HG03175 (cell line): Measurements from ENCODE around the gene PPME1.

Experiments
- ATAC-seq: cut with Tn5 transposase; IDR thresholded peaks from one replicate; pipeline ENCODE4 v1.9.1; 2021; ENCODE audit warnings: mild to moderate bottlenecking, moderate library complexity; ENCODE audit not compliant: unreplicated experiment

PPME1 gene

GRCh38 chr11:74221816-74222215 lies 50.7 kb downstream of the PPME1 start:
- no peak for ATAC-seq

DNA sequence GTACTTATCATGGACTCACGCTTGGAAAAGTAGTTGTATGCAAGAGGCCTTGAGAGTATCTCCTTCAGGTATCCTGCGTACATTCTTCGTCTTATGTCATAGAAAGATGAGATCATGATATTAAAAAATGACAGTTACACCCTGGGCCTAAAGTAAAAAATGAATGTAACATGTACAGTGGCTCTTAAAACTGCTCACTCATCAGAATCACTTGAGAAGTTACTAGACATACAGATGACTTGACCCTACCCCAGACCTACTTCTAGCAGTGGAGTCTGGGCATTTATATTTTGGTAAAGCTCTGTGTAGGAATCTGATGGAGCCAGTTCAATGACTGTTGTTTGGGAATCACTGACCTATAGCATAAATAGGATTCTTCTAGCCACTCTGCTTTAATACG lies 54.5 kb downstream of the PPME1 start:
- no peak for ATAC-seq

GRCh38 chr11:74226907-74227306 lies 55.8 kb downstream of the PPME1 start:
- no peak for ATAC-seq

DNA sequence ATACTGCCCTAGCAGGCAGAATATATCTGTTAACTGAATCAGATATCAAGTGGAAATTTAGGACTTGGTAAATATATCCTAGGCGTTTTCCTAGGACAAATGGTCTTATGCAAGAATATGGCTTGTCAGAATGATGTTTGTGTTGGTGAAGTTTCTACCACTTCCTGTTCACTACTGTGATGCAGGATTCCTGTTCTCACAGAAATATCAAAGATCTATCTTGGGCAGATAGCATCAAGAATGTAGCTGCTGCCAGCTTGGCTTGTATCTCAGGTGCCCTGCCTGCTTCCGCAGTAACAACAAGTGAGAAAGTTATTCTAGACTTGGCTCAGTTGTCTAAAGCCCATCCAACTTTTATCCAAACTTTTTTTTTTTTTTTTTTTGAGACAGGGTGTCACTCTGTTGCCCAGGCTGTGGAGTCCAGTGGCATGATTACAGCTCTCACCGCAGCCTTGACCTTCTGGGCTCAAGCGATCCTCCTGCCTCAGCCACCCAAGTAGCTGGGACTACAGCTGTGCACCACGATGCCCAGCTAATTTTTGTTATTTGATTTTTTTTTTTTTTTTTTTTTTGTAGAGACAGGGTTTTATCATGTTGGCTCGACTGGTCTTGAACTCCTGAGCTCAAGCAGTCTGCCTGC lies 61.3 kb downstream of the PPME1 start:
- ATAC-seq = no peak

GRCh38 chr11:74233683-74234082 lies 62.6 kb downstream of the PPME1 start:
- ATAC-seq = no peak

GRCh38 chr11:74235121-74235520 lies 64.0 kb downstream of the PPME1 start:
- ATAC-seq = no peak

- no peak for ATAC-seq
Measured at GRCh38 chr11:74237541-74237940, 66.5 kb downstream of the PPME1 start.

DNA sequence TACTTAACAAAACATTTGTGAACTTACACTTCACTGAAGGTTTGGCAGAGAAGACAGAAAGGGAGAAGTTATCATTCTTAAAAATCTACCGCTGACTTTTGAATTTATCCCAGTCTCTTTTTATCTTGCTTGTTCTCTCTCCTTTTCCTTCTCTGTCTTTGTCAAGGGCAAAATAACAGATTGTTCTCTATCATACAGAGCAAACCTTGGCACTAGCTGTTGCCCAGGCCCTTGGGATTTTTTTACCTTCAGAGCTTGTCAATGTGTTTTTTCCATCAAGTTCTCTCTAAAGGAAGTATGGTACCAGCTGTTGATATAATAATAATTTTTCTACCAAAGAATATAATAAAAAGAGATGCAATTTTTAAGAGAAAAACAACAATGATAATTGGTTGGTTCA lies 67.2 kb downstream of the PPME1 start:
- no peak for ATAC-seq

- no peak for ATAC-seq
Measured at GRCh38 chr11:74248469-74248868, 77.4 kb downstream of the PPME1 start.

DNA sequence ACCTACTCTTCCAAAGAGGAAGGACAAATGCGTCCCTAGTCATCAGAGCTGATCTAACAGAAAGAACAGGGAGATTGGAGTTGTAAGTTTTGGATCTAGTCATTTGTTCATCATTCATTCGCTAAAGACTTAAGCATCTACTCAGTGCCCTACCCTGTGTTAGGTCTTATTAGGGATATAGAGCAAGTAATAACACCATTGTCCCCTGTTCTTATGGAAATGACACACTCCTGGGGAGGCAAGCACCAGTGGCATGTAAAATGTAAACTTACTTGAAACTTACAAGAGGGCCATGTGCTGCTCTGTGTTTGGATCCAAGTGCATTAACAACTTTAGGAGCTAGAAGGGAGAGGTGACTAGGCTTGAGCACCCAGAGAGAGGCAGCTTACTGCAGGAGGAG lies 78.4 kb downstream of the PPME1 start:
- ATAC-seq = no peak

GRCh38 chr11:74253361-74253760 lies 82.3 kb downstream of the PPME1 start:
- no peak for ATAC-seq

- ATAC-seq = no peak
Measured at GRCh38 chr11:74255741-74256375, 84.8 kb downstream of the PPME1 start.

GRCh38 chr11:74256378-74257133 lies 85.5 kb downstream of the PPME1 start:
- ATAC-seq = no peak

GRCh38 chr11:74257959-74258553 lies 87.0 kb downstream of the PPME1 start:
- ATAC-seq = no peak

DNA sequence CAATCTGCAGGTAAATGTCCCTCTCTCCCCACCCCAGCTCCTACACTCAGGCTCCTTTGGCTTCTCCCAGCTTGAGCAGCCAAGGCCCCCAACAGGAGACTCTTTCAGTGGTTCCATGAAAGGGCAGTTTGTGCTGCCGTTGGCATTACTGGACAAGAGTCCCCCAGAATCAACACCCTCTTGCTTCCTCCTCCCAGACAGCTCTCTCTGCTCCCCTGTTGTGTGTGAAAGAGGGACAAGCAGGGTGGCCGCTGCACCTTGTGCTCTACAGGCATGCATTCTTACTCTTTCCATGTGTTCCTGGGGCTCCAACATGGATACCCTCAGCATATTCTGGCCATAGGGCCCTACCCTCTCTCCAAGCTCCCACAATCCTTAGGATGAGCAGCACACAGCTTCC lies 91.6 kb downstream of the PPME1 start:
- ATAC-seq = no peak

DNA sequence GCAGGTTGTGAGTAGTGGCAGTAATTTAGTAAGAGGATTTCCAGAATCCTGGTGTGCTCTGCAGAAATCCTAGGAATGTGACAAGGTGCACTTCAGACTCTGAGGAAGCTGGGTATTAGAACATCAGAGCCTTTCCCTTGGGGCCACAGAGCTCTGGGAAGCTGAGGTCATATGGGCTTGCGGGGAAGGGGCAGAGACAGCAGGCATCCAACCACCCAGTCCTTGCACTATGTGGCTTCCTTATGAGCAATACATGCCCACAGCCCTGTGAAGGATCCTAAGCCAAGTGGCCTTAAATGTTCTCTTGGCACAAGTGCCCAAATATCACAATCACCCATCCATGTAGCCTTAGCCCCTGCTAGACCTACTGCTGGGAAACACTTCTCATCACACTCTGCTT lies 94.2 kb downstream of the PPME1 start:
- ATAC-seq = no peak

GRCh38 chr11:74267014-74267413 lies 95.9 kb downstream of the PPME1 start:
- ATAC-seq = no peak

DNA sequence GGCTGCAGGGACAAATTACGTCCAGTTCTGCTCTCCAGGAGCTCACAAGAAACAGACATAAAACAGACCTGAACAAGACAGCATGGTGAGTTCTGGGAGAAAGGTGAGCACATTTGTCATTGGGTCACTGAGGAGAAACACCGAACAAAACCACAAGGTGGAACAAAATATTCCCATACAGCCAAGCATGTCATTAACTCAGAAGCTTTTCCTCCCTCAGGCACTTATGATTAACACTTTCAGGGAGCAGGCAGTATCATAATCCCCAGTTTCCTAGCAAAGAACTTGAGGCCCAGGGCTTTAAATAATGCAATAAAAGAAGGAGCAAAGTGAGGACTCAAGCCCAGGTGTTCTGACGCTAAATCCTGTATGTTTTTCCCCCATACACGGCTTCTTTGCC lies 97.4 kb downstream of the PPME1 start:
- no peak for ATAC-seq

DNA sequence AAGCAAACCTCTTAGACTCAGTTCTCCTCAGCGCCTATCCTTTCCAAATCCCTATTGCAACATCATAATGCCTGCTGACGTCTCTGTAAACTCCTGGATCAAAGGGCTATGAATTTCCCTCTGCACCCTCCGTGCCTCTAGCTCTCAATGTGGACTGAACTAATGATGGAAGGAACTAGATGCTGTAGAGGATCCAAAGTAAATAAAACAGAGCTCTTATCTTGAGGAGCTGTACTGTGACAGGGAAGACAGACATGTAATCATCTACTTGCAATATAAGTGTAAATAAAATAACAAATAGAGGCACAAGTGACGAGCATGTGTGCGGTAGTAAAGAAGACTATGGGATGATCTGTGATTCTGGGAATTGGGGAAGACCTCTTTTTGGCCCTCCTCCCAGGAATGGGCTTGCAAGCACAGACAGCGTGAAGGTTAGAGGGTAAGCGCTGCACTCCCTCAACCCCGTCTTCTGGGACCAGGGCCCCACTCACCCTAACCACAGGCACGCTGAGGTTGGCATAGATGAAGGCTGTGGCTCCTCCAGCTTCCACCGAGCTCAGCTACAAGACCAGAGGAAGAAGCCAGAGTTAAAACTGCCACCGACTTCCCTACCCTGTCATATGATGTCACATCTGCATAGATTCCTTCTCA lies 98.2 kb downstream of the PPME1 start:
- ATAC-seq = no peak

- ATAC-seq = no peak
Measured at GRCh38 chr11:74272276-74272675, 101.2 kb downstream of the PPME1 start.

GRCh38 chr11:74276581-74276980 lies 105.5 kb downstream of the PPME1 start:
- ATAC-seq = no peak
